ENCODE data around the gene BATF3.

Gene BATF3

GRCh38 chr1:212648431-212648830 lies 51.2 kb downstream of the BATF3 start:
- H3K4me3 ChIP-seq (ENCODE audit: low read depth, low read length): no peak overlapping the region
- TF ChIP-seq CTCF (IDR thresholded peaks at IDR 0.05; ENCODE audit: insufficient read depth, low read depth, low read length, missing control alignments): no peak
- DNase-seq (ENCODE audit: low read depth): no peak

- DNase-seq (ENCODE audit: low read depth): no peak
- TF ChIP-seq CTCF (IDR thresholded peaks at IDR 0.05; ENCODE audit: insufficient read depth, low read depth, low read length, missing control alignments): no peak
- H3K4me3 ChIP-seq (ENCODE audit: low read depth, low read length): no peak overlapping the region
These were observed 52.6 kb downstream of the BATF3 start for GRCh38 chr1:212647004-212647403.

DNA sequence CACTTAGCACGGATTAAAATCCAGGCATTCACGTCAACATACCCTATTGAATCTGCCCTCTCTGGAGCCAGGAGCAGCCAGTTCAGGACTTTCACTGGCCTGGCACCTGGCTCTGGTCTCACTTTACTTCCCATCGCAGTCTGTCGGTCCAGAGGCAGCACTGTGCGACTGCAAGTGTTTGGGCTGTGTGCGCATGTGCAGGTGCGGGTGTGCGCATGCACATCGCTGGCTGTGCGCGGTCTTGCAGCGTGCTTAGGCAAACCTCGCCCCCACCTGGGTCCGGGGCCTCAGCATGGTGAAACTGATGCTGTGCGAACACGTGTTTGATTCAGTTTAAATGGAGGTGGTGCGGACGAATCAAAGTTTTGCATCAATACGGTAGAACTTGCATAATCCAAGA lies 53.1 kb downstream of the BATF3 start:
- H3K4me3 ChIP-seq (ENCODE audit: low read depth, low read length): no peak overlapping the region
- no peak for TF ChIP-seq CTCF (IDR thresholded peaks at IDR 0.05; ENCODE audit: insufficient read depth, low read depth, low read length, missing control alignments)
- DNase-seq (ENCODE audit: low read depth): no peak

DNA sequence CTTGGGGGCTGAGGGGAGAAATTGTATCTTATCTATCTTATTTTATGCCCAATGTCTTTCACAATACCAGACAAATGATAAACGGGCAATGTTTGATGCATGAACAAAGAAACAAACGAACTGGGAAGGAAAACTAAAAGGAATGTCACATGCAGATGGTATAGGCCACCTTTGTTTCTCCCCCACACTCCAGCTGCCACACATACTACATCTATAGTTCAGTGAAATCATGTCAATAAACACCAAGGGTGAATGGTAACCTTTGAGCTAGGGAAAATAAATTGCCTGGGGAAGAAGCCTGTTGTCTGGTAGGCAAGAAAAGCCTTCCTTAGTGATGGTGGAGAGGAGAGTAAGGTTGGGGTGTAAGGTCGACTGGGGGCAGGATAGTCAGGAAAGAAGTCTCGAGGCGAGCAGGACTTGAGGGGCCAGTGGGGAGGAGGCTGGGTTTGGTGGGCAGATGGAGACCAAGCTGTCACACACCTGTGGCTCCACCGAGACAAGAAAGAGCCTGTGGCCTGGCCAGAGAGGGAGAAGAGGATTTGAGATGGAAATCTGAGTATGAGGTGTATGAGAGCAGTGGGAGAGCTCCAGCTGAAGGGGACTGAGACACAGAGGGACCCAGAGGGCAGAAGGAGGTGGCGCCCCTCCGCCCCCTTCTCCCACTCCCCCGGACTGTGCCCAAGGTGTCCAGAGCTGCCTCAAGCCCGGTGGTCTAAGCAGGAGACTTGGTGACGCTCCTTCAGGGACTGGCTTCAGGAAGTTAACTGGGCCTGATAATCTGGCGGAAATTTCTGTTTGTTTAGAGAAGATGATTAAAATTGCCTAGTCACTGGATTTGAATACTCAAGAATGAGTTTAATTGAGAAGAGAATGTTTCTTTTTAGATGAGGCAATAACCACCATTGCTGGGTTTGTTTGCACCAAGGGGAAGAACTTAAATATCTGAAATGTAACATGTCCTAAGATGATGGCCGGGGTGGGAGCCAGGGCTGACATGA lies 53.8 kb downstream of the BATF3 start:
- DNase-seq (ENCODE audit: low read depth): no peak
- no peak for TF ChIP-seq CTCF (IDR thresholded peaks at IDR 0.05; ENCODE audit: insufficient read depth, low read depth, low read length, missing control alignments)
- H3K4me3 ChIP-seq (ENCODE audit: low read depth, low read length): no peak overlapping the region

- TF ChIP-seq CTCF (IDR thresholded peaks at IDR 0.05; ENCODE audit: insufficient read depth, low read depth, low read length, missing control alignments): no peak
- no peak for DNase-seq (ENCODE audit: low read depth)
- H3K4me3 ChIP-seq (ENCODE audit: low read depth, low read length): no peak overlapping the region
These were observed 54.6 kb downstream of the BATF3 start for GRCh38 chr1:212644866-212645545.

GRCh38 chr1:212643877-212644276 lies 55.8 kb downstream of the BATF3 start:
- no peak for DNase-seq (ENCODE audit: low read depth)
- no peak for TF ChIP-seq CTCF (IDR thresholded peaks at IDR 0.05; ENCODE audit: insufficient read depth, low read depth, low read length, missing control alignments)

More at GRCh38 chr1:212643877-212644276, 55.8 kb downstream of the BATF3 start:
- H3K4me3 ChIP-seq (ENCODE audit: low read depth, low read length): no peak overlapping the region

Data from GM12865 (cell line).